GM10847 (cell line): ENCODE data around the gene HES1.

Experiments used
- POLR2A ChIP-seq: IDR thresholded peaks from 2 replicates; pipeline ENCODE4 v1.6.1; 2011; ENCODE audit not compliant: insufficient read length; ENCODE audit errors: extremely low read depth

The HES1 gene

DNA sequence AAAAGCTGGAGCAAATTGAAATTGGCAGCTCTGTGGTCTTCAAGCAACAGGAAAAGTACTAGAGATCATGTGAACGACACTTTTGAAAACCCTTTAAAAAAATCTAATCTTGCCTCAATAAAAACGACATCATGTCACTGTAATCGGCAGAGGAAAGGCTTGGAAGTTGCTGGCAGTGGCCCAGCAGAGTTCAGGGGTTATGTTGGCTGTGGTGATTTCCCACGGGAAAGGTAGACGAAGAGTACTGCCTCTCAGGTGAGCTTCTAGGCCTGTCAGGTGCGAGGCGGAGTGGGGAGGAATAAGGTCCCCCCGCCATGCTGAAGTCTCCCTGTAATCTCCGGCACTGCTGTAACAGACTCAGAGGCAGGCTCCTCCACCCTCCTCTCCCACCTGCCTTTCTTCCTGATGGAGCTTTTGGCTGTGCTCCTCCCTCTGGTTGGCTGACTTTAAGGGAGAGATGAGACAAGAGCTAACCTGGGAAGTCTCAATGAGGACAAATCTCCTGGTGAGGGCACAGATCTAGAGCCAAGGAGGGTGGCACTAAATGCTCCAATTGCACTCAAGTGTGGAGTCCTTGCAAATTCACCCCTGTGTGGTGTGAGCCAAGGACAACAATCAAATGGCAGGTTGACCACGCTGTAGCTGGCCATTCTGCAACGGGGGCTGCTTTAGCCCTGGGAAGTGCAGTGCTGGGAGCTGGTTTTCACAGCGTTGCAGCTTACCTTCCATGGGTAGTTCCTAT lies 18.7 kb upstream of the HES1 start:
- no peak for TF ChIP-seq POLR2A

DNA sequence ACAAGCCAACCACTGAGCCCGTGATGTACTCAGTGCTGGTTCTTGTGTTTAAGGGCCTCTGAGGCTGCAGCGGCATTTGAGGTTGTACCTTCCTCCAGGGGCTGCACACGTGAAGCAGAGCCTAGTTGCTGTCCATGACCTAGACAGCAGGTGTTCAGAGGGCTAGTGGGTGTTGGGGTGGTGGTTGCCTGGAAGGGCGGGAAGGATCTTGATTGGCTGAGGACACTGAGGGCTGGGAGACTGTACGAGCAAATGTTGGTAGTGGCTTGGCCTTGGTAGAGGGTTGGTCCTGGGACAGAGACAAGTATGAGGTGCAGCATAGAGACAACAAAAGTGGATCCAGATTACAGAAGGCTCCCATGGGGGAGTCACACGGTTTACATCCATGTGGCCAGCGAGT lies 17.0 kb upstream of the HES1 start:
- TF ChIP-seq POLR2A = no peak

DNA sequence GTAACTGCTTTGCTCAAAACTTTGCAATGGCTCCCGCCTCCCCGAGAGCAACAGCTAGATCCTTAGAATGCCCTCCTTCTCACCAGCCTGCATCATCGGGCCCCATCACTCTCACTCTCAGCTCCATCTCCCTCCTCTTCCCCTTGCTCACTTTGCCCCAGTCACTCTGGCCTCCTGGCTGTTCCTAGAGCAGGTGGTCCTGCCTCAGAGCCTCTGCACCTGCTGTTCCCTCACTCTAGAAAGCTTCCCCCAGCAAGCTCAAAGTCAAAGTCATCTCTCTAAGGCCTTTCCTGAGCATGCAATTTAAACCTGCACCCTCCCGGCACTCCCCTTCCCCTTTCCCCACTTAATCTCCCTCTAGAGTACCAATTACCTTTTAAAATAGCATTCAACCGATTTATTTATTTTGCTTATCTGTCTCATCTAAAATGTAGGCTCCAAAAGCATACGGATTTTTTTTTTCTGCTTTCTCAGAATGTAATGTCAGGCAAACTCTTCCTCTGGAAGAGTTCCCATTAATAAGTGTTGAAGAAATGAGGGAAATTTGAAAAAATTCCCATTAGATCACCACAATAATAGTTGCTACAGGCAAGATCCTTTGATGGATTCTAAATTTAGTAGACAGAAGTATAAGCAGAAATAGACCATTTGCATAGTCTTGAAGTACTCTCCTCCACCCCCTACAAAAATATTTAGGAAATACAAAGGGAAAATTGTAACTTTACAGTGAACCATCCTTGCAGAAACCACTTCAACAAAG lies 15.9 kb upstream of the HES1 start:
- no peak for TF ChIP-seq POLR2A

DNA sequence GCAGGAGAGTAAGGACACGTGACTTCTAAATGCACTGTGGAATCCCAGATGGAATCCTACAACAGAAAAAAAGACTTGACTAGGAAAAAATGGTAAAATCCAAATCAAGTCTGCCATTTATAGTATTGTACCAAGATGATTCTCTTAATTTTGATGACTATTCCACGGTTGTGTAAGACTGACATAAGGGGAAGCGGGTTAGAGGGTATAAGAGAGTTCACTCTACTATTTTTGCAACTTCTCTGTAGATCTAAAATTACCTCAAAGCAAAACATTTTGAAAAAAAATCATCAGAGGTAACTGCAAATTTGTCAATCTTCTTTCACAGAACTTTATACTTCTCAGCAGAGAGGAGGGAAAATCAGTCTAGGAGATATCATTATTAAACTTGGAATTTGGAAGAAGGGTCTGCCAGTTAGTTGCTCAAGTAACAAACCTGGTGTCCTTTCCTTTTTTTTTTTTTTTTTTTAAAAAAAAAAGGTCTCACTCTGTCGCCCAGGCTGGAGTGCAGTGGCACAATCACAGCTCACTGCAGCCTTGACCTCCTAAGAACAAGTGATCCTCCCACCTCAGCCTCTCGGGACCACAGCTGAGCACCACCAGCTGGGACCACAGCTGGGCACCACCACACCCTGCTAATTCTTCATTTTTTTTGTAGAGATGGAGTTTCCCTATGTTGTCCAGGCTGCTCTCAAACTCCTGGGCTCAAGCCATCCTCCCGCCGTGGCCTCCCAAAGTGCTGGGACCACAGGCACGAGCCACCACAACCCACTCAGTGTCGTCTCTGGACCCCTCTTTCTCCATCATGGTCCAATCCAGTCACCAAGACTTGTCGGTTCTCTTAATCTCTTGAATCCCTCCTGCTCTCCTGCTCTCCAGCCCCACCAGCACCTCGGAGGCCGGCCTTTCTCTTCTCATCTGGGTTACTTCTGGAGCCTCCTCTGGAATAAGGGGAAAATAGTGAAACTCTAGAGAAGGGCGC lies 14.9 kb upstream of the HES1 start:
- TF ChIP-seq POLR2A = no peak

DNA sequence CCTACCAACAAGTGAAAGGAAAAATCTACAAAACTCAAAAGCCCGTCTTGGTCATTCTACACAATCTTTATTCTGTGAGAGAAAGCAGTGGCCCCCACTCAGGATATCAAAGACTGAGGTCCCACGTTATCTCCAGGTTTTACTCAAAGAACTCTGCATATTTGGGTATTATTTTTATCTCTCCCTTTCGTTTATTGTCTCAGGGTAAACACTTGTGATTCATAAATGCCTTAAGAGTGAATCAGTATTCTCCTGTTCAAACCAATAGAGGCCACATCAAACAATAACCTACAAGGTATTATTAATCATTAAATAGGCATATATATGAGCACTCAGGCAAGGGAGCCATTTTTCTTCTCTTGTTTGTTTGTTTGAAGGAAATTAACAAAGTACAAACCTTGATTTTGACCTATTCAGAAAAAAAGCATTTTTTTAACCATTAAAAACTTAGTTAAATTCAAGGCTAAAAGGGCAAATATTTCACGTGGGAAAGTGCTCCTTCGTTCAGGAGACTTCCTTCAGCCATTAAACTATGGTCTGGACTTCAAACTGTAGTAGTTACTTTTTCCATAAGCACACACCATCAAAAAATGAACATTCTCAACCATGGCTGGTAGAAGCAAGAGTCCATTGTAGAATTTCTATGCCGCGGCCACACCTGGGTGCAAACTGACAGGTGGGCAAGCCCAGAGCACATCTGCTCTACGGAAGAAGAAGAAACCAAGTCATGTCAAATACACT lies 13.9 kb upstream of the HES1 start:
- no peak for TF ChIP-seq POLR2A

DNA sequence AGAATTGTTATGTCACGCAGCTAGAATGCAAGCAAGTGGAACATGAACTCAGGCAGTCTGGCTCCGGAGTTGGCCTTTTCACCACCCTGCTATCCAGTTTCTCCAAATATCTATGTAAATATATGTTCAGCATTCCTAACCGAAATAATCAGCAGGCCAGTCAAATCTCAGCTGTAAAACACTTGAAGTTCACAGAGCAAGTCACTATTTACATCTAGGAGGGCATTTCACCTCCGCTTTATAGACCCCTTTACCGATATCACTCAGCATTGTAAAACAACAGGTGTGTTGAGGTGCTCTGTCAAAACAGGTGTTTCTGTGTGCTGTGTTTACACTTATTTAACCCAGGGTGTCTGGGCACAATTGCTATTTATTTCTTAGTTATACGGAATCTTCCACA lies 12.2 kb upstream of the HES1 start:
- no peak for TF ChIP-seq POLR2A

DNA sequence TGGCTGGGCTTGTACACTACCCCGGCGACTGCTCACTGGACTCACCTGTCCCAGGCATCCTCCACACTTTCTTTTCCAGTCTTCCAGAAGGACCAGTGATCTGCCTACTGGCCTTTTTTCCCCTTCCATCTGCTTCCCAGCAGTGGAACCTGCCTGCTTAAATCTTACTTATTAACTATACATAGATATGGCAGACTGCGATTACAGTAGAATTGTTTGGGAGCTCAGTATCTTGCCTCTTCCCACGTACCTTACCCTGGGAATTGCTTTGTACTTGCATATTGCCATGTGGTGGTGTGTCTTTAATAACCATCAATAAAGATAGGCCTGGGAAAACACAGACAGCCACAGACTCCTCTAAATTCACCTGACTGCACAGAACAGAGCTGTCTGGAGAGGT lies 11.8 kb upstream of the HES1 start:
- TF ChIP-seq POLR2A = no peak

DNA sequence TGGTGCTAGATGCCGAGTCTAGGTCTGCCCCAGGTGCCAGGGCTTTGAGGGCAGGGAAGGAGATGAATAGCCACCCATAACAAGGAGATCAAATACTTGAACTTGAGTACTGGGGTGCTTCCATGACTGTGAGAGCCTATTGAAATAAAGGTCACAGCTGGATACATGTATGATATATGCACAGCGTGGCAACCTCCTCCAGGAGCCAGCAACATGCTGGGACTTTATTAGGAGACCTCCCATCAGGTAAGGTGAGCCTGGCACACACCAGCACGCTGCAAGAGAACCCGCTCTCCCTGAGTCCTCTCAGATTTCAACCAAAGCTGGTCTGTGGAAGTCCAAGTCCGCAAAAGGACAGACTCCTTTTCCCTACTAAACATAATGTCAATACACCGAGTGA lies 10.5 kb upstream of the HES1 start:
- TF ChIP-seq POLR2A = no peak

DNA sequence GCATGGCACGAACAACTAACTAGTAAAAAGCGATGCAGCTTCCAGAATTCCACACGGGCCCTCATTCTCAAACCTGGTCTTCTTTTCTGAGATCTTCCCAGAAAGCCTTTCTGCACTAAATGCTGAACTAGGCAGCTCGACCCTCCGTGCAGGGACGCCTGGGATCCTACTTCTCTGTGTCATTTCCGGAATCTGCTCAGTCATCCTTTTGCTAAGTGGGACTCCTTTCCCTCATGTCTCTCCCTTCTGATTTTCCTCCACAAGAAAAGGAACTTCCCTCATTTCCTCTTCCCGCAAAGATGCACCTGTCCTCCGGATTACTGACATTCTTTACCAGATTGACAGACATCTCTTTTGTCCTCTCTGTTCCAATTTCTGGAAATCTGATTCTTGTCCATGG lies 9.2 kb upstream of the HES1 start:
- no peak for TF ChIP-seq POLR2A

DNA sequence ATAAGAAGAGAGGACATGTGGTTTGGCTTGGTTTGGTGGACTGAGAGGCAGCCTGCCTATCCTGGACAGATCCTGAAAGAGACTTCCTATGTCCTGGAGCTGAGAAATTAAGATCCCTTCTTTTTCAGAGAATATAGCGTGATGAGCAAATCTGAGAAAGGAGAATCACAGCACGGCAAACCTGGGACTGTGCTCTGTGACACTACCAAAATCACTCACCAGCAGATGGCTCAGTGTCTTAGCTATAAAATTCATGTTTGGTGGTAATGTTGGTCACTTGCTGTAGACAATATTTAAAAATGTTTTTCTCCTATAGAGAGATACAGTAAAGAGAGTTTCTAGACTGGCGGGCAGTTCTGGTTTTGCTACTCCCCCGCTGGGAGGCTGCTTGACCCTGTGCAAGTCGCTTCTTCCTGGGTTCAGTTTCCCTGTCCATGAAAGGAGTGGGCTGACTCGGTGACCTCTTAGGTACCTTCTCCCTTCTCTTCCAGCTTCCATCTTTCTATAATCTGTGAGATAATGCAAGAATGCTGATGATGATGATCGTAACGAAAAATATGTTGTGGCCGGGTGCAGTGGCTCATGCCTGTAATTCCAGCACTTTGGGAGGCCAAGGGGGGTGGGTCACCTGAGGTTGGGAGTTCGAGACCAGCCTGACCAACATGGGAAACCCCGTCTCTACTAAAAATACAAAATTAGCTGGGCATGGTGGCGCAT lies 7.6 kb upstream of the HES1 start:
- TF ChIP-seq POLR2A = no peak

DNA sequence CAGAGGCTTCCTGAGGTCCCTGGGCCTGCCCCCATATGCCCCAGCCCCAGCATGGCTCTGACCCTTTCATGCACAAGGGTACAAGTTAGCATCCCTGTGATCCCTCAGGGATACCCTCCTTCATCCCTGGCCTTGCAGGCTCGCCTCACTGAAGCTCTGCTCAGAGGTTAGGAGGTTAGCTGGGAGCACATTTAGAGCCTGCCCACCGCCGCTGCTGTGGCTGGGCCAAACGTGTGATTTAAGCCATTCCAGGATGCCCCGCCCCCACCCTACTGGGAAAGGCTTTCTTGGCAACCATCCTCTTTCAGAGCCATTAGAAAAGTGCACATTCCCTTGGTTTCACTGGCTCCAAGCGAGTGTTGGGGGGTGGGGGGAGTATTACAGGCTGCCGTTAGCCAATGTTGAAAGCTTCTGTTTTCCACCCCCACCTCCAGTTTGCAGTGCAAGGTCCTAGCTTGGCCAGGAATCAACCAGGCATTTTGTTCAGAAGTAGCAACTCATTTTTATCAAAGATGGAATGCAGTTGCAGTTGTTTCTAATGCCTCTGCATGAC lies 6.3 kb upstream of the HES1 start:
- no peak for TF ChIP-seq POLR2A

DNA sequence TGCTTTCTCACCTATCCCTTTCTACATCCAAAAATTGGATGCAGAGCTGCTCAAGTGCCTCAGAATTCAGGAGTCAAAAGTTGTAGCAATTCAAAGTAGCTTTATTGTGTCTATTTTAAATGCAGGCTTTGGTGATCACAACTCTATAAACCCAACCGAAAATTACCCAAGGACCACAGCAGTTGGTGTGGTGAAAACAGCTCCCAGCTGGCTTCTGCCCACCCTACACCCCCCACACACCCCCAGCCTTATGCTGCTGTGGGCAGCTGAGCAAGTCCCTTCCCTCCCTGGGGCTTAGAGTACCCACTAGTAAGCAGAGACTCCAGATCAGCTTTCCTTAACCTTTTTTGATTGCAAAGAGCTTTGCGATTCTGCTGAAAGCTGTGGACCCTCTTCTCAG lies 5.8 kb upstream of the HES1 start:
- TF ChIP-seq POLR2A = no peak

DNA sequence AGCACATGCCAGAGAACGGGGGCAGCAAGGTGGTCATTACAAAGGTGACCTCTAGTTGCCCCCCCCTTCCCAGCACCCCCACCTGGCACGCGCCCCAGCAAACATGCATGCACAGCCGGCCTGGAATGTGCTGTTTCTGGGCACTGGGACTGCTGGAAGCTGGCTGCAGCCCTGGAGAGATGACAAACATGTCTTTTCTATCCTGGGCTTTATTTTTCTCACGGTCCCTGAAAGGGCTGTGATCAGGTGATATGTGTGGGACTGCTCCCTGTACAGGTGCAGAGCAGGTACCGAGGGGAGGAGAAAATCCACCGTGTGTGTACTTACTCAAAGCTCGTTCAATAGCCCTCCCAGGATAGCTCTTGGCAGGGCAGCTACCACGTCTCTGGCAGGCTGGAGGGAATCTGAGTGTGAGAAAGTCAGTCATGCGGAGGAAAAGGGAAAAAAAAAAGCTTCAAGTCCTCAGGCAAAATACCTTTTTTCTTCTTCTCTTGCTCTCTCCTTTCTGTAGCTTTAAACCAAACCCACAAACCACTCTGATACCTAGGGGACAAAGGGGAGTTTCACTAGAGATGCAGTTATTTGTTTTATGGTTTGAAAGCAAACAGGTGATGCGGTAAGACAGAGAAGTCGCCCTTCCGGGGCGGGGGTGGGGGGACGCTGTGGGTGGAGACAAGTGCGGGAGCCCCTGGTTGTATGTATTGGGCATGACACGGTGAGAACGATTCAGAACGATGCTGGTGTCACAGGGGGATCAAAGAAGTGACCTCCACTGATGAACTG lies 5.0 kb upstream of the HES1 start:
- TF ChIP-seq POLR2A = no peak

DNA sequence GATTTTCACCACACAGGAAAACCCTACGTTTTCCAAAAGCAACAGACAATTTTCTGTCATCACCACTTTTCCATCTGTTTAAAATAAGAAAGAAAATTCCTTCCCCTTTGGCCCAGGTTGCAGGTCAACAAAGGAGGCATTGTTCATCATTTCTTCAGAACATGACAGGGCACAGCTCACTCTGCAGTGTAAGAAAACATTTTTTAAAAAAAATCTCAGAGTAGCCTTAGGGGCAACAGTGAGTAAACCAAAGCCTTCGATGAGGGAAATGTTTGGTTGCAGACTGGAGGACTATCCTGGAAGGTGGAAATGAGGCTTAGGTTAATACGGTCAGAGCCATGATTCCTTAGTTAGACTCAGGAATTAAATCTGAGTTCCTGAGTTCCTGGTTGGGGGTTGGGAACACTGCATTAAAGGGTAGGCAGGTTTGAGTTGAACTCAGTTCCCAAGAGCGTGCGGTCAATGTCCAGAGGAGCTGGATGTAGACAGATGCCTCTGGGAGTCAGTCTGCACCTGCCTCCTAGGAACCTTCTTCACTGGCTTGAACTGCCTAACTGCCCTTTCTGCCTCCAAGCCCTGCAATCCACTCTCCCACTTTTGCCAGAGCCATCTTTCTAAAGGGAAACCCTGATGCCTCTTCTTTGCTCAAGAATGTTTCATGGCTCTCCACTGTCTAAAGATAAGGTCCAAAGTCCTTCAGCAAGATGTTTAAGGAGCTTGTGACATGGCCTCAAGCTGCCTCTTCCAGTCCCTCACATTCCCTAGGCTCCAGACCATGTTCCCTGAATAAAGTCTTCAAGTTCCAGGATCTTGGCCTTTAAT lies 3.3 kb upstream of the HES1 start:
- TF ChIP-seq POLR2A = no peak
